ENCODE data around the gene ELFN2.

Gene ELFN2

GRCh38 chr22:37371911-37372310, 55.4 kb downstream of the ELFN2 start:
- H3K36me3 ChIP-seq (ENCODE audit: insufficient read depth, low read depth, low read length), result no peaks in the 10 kb centered on the region
- H3K9ac ChIP-seq (ENCODE audit: low read depth, low read length), result no peak overlapping the region
- no peak overlapping the region for H3K27ac ChIP-seq (ENCODE audit: low read length)
- no peaks in the 10 kb centered on the region for H3K27me3 ChIP-seq (ENCODE audit: insufficient read depth, low read length)
- H3K4me3 ChIP-seq (ENCODE audit: low read length), result no peak overlapping the region
- H3K9me3 ChIP-seq (ENCODE audit: insufficient read depth, low read depth, low read length), result no peaks in the 10 kb centered on the region
- H3K4me1 ChIP-seq (ENCODE audit: insufficient read depth, low read length), result no peaks in the 10 kb centered on the region; the same call in 1 of the 2 replicates

GRCh38 chr22:37371491-37371890, 55.8 kb downstream of the ELFN2 start:
- H3K4me3 ChIP-seq (ENCODE audit: low read length), result no peak overlapping the region
- H3K27me3 ChIP-seq (ENCODE audit: insufficient read depth, low read length), result no peaks in the 10 kb centered on the region
- no peaks in the 10 kb centered on the region for H3K36me3 ChIP-seq (ENCODE audit: insufficient read depth, low read depth, low read length)
- H3K4me1 ChIP-seq (ENCODE audit: insufficient read depth, low read length), result no peaks in the 10 kb centered on the region; the same call in 1 of the 2 replicates
- H3K9me3 ChIP-seq (ENCODE audit: insufficient read depth, low read depth, low read length), result no peaks in the 10 kb centered on the region
- no peak overlapping the region for H3K27ac ChIP-seq (ENCODE audit: low read length)
- no peak overlapping the region for H3K9ac ChIP-seq (ENCODE audit: low read depth, low read length)

- Histone ChIP-seq H3K36me3 (ENCODE audit: insufficient read depth, low read depth, low read length) (no peaks in the 10 kb centered on the region), H3K4me3 (ENCODE audit: low read length) (no peak overlapping the region), H3K9ac (ENCODE audit: low read depth, low read length) (no peak overlapping the region), H3K27ac (ENCODE audit: low read length) (no peak overlapping the region), H3K4me1 (ENCODE audit: insufficient read depth, low read length) (no peaks in the 10 kb centered on the region; the same call in 1 of the 2 replicates), H3K27me3 (ENCODE audit: insufficient read depth, low read length) (no peaks in the 10 kb centered on the region), H3K9me3 (ENCODE audit: insufficient read depth, low read depth, low read length) (no peaks in the 10 kb centered on the region)
These were observed 56.8 kb downstream of the ELFN2 start for GRCh38 chr22:37370306-37370979.

GRCh38 chr22:37369483-37369882, 57.8 kb downstream of the ELFN2 start:
- Histone ChIP-seq H3K4me3 (ENCODE audit: low read length) (no peak overlapping the region), H3K27me3 (ENCODE audit: insufficient read depth, low read length) (no peaks in the 10 kb centered on the region), H3K27ac (ENCODE audit: low read length) (no peak overlapping the region), H3K9ac (ENCODE audit: low read depth, low read length) (no peak overlapping the region), H3K9me3 (ENCODE audit: insufficient read depth, low read depth, low read length) (no peaks in the 10 kb centered on the region), H3K36me3 (ENCODE audit: insufficient read depth, low read depth, low read length) (no peaks in the 10 kb centered on the region), H3K4me1 (ENCODE audit: insufficient read depth, low read length) (no peaks in the 10 kb centered on the region; the same call in 1 of the 2 replicates)

- Histone ChIP-seq H3K4me1 (ENCODE audit: insufficient read depth, low read length) (no peaks in the 10 kb centered on the region; the same call in 1 of the 2 replicates), H3K27me3 (ENCODE audit: insufficient read depth, low read length) (no peaks in the 10 kb centered on the region), H3K36me3 (ENCODE audit: insufficient read depth, low read depth, low read length) (no peaks in the 10 kb centered on the region), H3K9ac (ENCODE audit: low read depth, low read length) (no peak overlapping the region), H3K27ac (ENCODE audit: low read length) (no peak overlapping the region), H3K9me3 (ENCODE audit: insufficient read depth, low read depth, low read length) (no peaks in the 10 kb centered on the region), H3K4me3 (ENCODE audit: low read length) (no peak overlapping the region)
These were observed 59.2 kb downstream of the ELFN2 start for GRCh38 chr22:37368058-37368457.

- H3K36me3 ChIP-seq (ENCODE audit: insufficient read depth, low read depth, low read length), result no peaks in the 10 kb centered on the region
- no peak overlapping the region for H3K9ac ChIP-seq (ENCODE audit: low read depth, low read length)
- no peaks in the 10 kb centered on the region for H3K27me3 ChIP-seq (ENCODE audit: insufficient read depth, low read length)
- no peaks in the 10 kb centered on the region for H3K9me3 ChIP-seq (ENCODE audit: insufficient read depth, low read depth, low read length)
- H3K27ac ChIP-seq (ENCODE audit: low read length), result no peak overlapping the region
- H3K4me3 ChIP-seq (ENCODE audit: low read length), result no peak overlapping the region
- no peaks in the 10 kb centered on the region; the same call in 1 of the 2 replicates for H3K4me1 ChIP-seq (ENCODE audit: insufficient read depth, low read length)
These were observed 60.7 kb downstream of the ELFN2 start for GRCh38 chr22:37366601-37367000.

- H3K27ac ChIP-seq (ENCODE audit: low read length), result no peak overlapping the region
- no peak overlapping the region for H3K4me3 ChIP-seq (ENCODE audit: low read length)
- H3K9me3 ChIP-seq (ENCODE audit: insufficient read depth, low read depth, low read length), result no peaks in the 10 kb centered on the region
- no peaks in the 10 kb centered on the region for H3K27me3 ChIP-seq (ENCODE audit: insufficient read depth, low read length)
- no peaks in the 10 kb centered on the region; the same call in 1 of the 2 replicates for H3K4me1 ChIP-seq (ENCODE audit: insufficient read depth, low read length)
- no peak overlapping the region for H3K9ac ChIP-seq (ENCODE audit: low read depth, low read length)
- H3K36me3 ChIP-seq (ENCODE audit: insufficient read depth, low read depth, low read length), result no peaks in the 10 kb centered on the region
These were observed 61.3 kb downstream of the ELFN2 start for GRCh38 chr22:37365950-37366349.

GRCh38 chr22:37363261-37363992, 63.9 kb downstream of the ELFN2 start:
- no peaks in the 10 kb centered on the region for H3K9me3 ChIP-seq (ENCODE audit: insufficient read depth, low read depth, low read length)
- H3K27ac ChIP-seq (ENCODE audit: low read length), result no peak overlapping the region
- no peak overlapping the region for H3K4me3 ChIP-seq (ENCODE audit: low read length)
- no peak overlapping the region for H3K9ac ChIP-seq (ENCODE audit: low read depth, low read length)
- no peaks in the 10 kb centered on the region for H3K36me3 ChIP-seq (ENCODE audit: insufficient read depth, low read depth, low read length)
- H3K27me3 ChIP-seq (ENCODE audit: insufficient read depth, low read length), result no peaks in the 10 kb centered on the region
- H3K4me1 ChIP-seq (ENCODE audit: insufficient read depth, low read length), result no peaks in the 10 kb centered on the region; the same call in 1 of the 2 replicates

GRCh38 chr22:37362621-37363020, 64.7 kb downstream of the ELFN2 start:
- Histone ChIP-seq H3K27me3 (ENCODE audit: insufficient read depth, low read length) (no peaks in the 10 kb centered on the region), H3K36me3 (ENCODE audit: insufficient read depth, low read depth, low read length) (no peaks in the 10 kb centered on the region), H3K27ac (ENCODE audit: low read length) (no peak overlapping the region), H3K4me1 (ENCODE audit: insufficient read depth, low read length) (no peaks in the 10 kb centered on the region), H3K9me3 (ENCODE audit: insufficient read depth, low read depth, low read length) (no peaks in the 10 kb centered on the region), H3K9ac (ENCODE audit: low read depth, low read length) (no peak overlapping the region), H3K4me3 (ENCODE audit: low read length) (no peak overlapping the region)

- H3K27me3 ChIP-seq (ENCODE audit: insufficient read depth, low read length), result no peaks in the 10 kb centered on the region; the same call in 1 of the 2 replicates
- H3K9me3 ChIP-seq (ENCODE audit: insufficient read depth, low read depth, low read length), result no peaks in the 10 kb centered on the region
- no peak overlapping the region for H3K4me3 ChIP-seq (ENCODE audit: low read length)
- H3K4me1 ChIP-seq (ENCODE audit: insufficient read depth, low read length), result no peaks in the 10 kb centered on the region
- no peak overlapping the region for H3K27ac ChIP-seq (ENCODE audit: low read length)
- H3K36me3 ChIP-seq (ENCODE audit: insufficient read depth, low read depth, low read length), result no peaks in the 10 kb centered on the region
- no peak overlapping the region for H3K9ac ChIP-seq (ENCODE audit: low read depth, low read length)
These were observed 68.4 kb downstream of the ELFN2 start for GRCh38 chr22:37358917-37359316.

GRCh38 chr22:37358386-37358785, 68.9 kb downstream of the ELFN2 start:
- Histone ChIP-seq H3K27me3 (ENCODE audit: insufficient read depth, low read length) (no peaks in the 10 kb centered on the region; the same call in 1 of the 2 replicates), H3K27ac (ENCODE audit: low read length) (no peak overlapping the region), H3K4me1 (ENCODE audit: insufficient read depth, low read length) (no peaks in the 10 kb centered on the region), H3K4me3 (ENCODE audit: low read length) (no peak overlapping the region), H3K36me3 (ENCODE audit: insufficient read depth, low read depth, low read length) (no peaks in the 10 kb centered on the region), H3K9me3 (ENCODE audit: insufficient read depth, low read depth, low read length) (no peaks in the 10 kb centered on the region), H3K9ac (ENCODE audit: low read depth, low read length) (no peak overlapping the region)

All from iPS-20b (cell line).